Hematopoietic multipotent progenitor cell treated with erythropoietin and hydrocortisone succinate and interleukin-3 and kit ligand, for 8 days (in vitro differentiated cells): ENCODE results near the gene CKMT1A.
"Not testable (repeated sequence)": the region's sequence is repeated elsewhere in the genome, so short reads cannot be mapped to it uniquely, and the experiment has no call there.

ENCODE experiments used
- DNase-seq: peaks from one replicate; pipeline ENCODE4 v3.0.0-alpha.2; 2015

The CKMT1A gene

GRCh38 chr15:43693148-43694022 is at the start of gene CKMT1A:
CKMT1A (plus strand) TSS chr15:43693859; CDS start chr15:43694051, 192 bp downstream.
- not testable (repeated sequence) for DNase-seq

- DNase-seq = no peak
Observed at GRCh38 chr15:43648649-43649429, 44.8 kb upstream of the CKMT1A start, which contains the start of gene CATSPER2. CATSPER2 (minus strand) TSS chr15:43648844; CDS start chr15:43648061, 783 bp downstream.

- not testable (repeated sequence) for DNase-seq
Observed at GRCh38 chr15:43649430-43649926, 44.2 kb upstream of the CKMT1A start.

- DNase-seq = not testable (repeated sequence)
Observed at GRCh38 chr15:43659727-43660126, 33.9 kb upstream of the CKMT1A start.

- DNase-seq = not testable (repeated sequence)
Observed at GRCh38 chr15:43662293-43662692, 31.4 kb upstream of the CKMT1A start.

GRCh38 chr15:43663333-43663732 is 30.3 kb upstream of the CKMT1A start:
- DNase-seq = not testable (repeated sequence)

- not testable (repeated sequence) for DNase-seq
Observed at GRCh38 chr15:43666177-43666576, 27.5 kb upstream of the CKMT1A start.

- DNase-seq = not testable (repeated sequence)
Observed at GRCh38 chr15:43674175-43674574, 19.5 kb upstream of the CKMT1A start.

GRCh38 chr15:43689604-43690301 is 3.9 kb upstream of the CKMT1A start:
- not testable (repeated sequence) for DNase-seq

GRCh38 chr15:43692679-43693078 is 980 bp upstream of the CKMT1A start:
- not testable (repeated sequence) for DNase-seq

- no peak for DNase-seq
Observed at GRCh38 chr15:43702174-43702573, 8.5 kb downstream of the CKMT1A start.

GRCh38 chr15:43702701-43703424 is 9.2 kb downstream of the CKMT1A start:
- no peak for DNase-seq

- not testable (repeated sequence) for DNase-seq
Observed at GRCh38 chr15:43710431-43711131, 16.9 kb downstream of the CKMT1A start.

- DNase-seq = no peak
Observed at GRCh38 chr15:43723151-43723550, 29.5 kb downstream of the CKMT1A start.

- not testable (repeated sequence) for DNase-seq
Observed at GRCh38 chr15:43726306-43726705, 32.6 kb downstream of the CKMT1A start.

GRCh38 chr15:43728053-43728725 is 34.5 kb downstream of the CKMT1A start:
- not testable (repeated sequence) for DNase-seq

GRCh38 chr15:43735416-43735815 is 41.8 kb downstream of the CKMT1A start:
- DNase-seq = no peak

- peak; percentile 90 for DNase-seq
Observed at GRCh38 chr15:43746245-43746902, 52.7 kb downstream of the CKMT1A start, which contains the start of gene PDIA3. PDIA3 (plus strand) TSS chr15:43746438; CDS start chr15:43746540, 102 bp downstream.

- DNase-seq = peak; percentile 68
Observed at GRCh38 chr15:43746903-43747309, 53.2 kb downstream of the CKMT1A start.

GRCh38 chr15:43748376-43748775 is 54.7 kb downstream of the CKMT1A start:
- DNase-seq = peak; percentile 54
